DOHH2 (cell line): ENCODE measurements around the gene SMTNL1.

ENCODE experiments used
- H3F3A ChIP-seq: fragments of 200-600 bp; sonication (generic), shearing (Covaris generic); 2 replicates; pipeline ENCODE4 v1.6.0; 2016; ENCODE audit warnings: antibody characterized with exemption, mild to moderate bottlenecking; ENCODE audit not compliant: control insufficient read depth, insufficient read depth
- H3K27ac ChIP-seq: fragments of 200-600 bp; sonication (generic); 2 replicates; pipeline ENCODE4 v1.5.1; 2014; ENCODE audit warnings: low read depth, mild to moderate bottlenecking, low read length, moderate library complexity
- H3K27me3 ChIP-seq: fragments of 200-600 bp; sonication (generic); 2 replicates; pipeline ENCODE4 v1.6.1; 2014; ENCODE audit warnings: mild to moderate bottlenecking, low read length, mixed read lengths; ENCODE audit not compliant: control insufficient read depth
- H3K36me3 ChIP-seq: fragments of 200-600 bp; sonication (generic); 2 replicates; pipeline ENCODE4 v1.6.1; 2014; ENCODE audit warnings: mild to moderate bottlenecking, low read length, moderate library complexity, mixed read lengths; ENCODE audit not compliant: control insufficient read depth
- H3K4me1 ChIP-seq: fragments of 200-600 bp; sonication (generic); 2 replicates; pipeline ENCODE4 v1.6.1; 2014; ENCODE audit warnings: mild to moderate bottlenecking, low read length, mixed read lengths; ENCODE audit not compliant: control insufficient read depth
- H3K4me2 ChIP-seq: fragments of 200-600 bp; sonication (generic); 2 replicates; pipeline ENCODE4 v1.6.0; 2014; ENCODE audit warnings: mild to moderate bottlenecking, low read length, moderate library complexity
- H3K4me3 ChIP-seq: fragments of 200-600 bp; sonication (generic); 2 replicates; pipeline ENCODE4 v1.5.1; 2014; ENCODE audit warnings: mild to moderate bottlenecking, low read length, mixed read lengths
- H3K79me2 ChIP-seq: fragments of 200-600 bp; sonication (generic); 2 replicates; pipeline ENCODE4 v1.6.1; 2014; ENCODE audit warnings: mild to moderate bottlenecking, low read length, mixed read lengths; ENCODE audit not compliant: control insufficient read depth
- H3K9me2 ChIP-seq: fragments of 200-600 bp; sonication (generic); replicated peaks from 2 replicates; pipeline ENCODE4 v1.6.1; 2014; ENCODE audit warnings: mild to moderate bottlenecking, low read length, mixed read lengths; ENCODE audit not compliant: control insufficient read depth
- H3K9me3 ChIP-seq: fragments of 200-600 bp; sonication (generic); 2 replicates; pipeline ENCODE4 v1.6.1; 2014; ENCODE audit warnings: antibody characterized with exemption, low read length, mixed read lengths; ENCODE audit not compliant: control insufficient read depth, insufficient read depth
- H4K20me1 ChIP-seq: fragments of 200-600 bp; sonication (generic); 2 replicates; pipeline ENCODE4 v1.6.0; 2014; ENCODE audit warnings: low read depth, mild to moderate bottlenecking, antibody characterized with exemption, low read length, moderate library complexity; ENCODE audit not compliant: control insufficient read depth, insufficient read depth
- EZH2phosphoT487 ChIP-seq: fragments of 200-600 bp; sonication (generic); IDR thresholded peaks from 2 replicates; pipeline ENCODE4 v1.6.1; 2017; ENCODE audit warnings: borderline replicate concordance, mild to moderate bottlenecking, antibody characterized with exemption, low read length, moderate library complexity, mixed read lengths
- TF ChIP-seq, protein P1 (sequence below): fragments of 200-600 bp; sonication (generic); IDR thresholded peaks from one replicate; pipeline ENCODE4 v1.5.1; 2014; ENCODE audit warnings: antibody characterized with exemption, mild to moderate bottlenecking, low read depth, low read length; ENCODE audit not compliant: poor library complexity, severe bottlenecking

The SMTNL1 gene

DNA sequence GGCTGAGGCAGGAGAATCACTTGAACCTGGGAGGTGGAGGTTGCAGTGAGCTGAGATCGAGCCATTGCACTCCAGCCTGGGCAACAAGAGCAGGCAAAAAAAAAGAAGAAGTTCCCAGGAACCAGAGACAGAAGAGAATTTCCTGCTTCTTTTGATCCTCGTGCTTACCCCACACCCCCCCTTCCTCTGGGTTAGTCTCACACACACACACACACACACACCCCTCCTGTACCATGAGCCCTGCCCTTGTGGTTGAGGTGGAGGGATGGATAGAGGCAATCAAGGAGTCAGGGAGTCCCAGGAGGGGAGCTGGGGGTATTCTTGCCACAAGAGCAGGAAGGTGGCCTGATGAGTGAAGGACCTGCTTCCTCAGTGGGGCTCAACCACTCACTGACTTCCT lies 34.2 kb downstream of the SMTNL1 start:
- H3K27ac ChIP-seq = no peak overlapping the region
- H3K4me3 ChIP-seq = no peak overlapping the region
- no peaks in the 10 kb centered on the region for H4K20me1 ChIP-seq
- H3K79me2 ChIP-seq = no peaks in the 10 kb centered on the region
- TF ChIP-seq EZH2phosphoT487 = no peak
- TF ChIP-seq, protein P1, sequence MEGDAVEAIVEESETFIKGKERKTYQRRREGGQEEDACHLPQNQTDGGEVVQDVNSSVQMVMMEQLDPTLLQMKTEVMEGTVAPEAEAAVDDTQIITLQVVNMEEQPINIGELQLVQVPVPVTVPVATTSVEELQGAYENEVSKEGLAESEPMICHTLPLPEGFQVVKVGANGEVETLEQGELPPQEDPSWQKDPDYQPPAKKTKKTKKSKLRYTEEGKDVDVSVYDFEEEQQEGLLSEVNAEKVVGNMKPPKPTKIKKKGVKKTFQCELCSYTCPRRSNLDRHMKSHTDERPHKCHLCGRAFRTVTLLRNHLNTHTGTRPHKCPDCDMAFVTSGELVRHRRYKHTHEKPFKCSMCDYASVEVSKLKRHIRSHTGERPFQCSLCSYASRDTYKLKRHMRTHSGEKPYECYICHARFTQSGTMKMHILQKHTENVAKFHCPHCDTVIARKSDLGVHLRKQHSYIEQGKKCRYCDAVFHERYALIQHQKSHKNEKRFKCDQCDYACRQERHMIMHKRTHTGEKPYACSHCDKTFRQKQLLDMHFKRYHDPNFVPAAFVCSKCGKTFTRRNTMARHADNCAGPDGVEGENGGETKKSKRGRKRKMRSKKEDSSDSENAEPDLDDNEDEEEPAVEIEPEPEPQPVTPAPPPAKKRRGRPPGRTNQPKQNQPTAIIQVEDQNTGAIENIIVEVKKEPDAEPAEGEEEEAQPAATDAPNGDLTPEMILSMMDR = no peak
- no peaks in the 10 kb centered on the region for H3K9me2 ChIP-seq
- no peaks in the 10 kb centered on the region for H3K9me3 ChIP-seq
- H3K27me3 ChIP-seq = peaks cover 5% of the 10 kb centered on the region
- no peaks in the 10 kb centered on the region for H3F3A ChIP-seq
- H3K4me2 ChIP-seq = no peak overlapping the region
- no peaks in the 10 kb centered on the region for H3K36me3 ChIP-seq
- peaks cover 11% of the 10 kb centered on the region for H3K4me1 ChIP-seq

DNA sequence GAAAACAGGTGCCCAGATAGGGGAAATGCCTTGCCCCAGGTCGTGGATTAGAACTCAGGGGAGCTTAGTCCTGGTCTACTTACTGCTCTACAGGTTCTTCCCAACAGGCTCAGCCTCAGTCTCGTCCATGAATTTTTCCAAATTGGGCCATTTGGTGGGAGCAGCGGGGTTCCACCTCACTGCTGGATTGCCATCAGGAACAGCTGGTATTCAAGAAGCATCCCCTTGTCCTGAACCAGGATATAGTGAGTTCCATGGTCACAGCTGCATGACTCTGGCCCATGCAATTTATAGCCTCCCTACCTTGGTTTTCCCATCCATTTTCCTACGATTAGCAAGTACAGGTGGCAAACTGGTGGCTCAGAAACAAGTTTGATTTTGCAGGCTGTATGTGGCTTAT lies 36.7 kb downstream of the SMTNL1 start:
- Histone ChIP-seq H3K9me2 (no peaks in the 10 kb centered on the region), H3K4me3 (no peak overlapping the region), H4K20me1 (no peaks in the 10 kb centered on the region), H3K9me3 (no peaks in the 10 kb centered on the region), H3K4me2 (no peak overlapping the region), H3F3A (no peaks in the 10 kb centered on the region), H3K79me2 (no peaks in the 10 kb centered on the region), H3K36me3 (no peaks in the 10 kb centered on the region), H3K4me1 (no peaks in the 10 kb centered on the region), H3K27ac (no peak overlapping the region), H3K27me3 (no peaks in the 10 kb centered on the region)
- TF ChIP-seq EZH2phosphoT487 = no peak
- TF ChIP-seq, protein P1 = no peak

DNA sequence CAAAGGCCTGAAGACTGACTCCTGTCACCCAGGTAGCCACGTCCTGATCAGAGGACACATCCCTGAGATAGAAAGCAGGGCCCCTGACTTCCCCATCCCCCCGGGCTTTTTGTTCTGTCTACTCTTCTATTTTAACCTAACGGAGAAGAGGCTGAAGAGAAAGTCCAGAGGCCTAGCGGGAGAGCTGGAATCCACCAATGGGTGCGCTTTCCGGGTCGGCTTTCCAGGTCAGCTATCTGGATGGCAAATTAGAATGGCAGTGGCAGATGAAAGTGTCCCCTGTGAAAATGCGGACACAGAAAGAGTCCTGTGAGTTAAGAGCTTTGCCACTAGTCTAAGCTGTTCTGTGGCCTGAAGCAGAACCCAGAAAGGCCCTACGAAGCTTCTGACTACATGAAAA lies 46.9 kb downstream of the SMTNL1 start:
- no peaks in the 10 kb centered on the region for H3K9me2 ChIP-seq
- H3K27me3 ChIP-seq = no peaks in the 10 kb centered on the region
- no peak overlapping the region for H3K4me3 ChIP-seq
- no peak overlapping the region for H3K27ac ChIP-seq
- H3K36me3 ChIP-seq = no peaks in the 10 kb centered on the region
- H4K20me1 ChIP-seq = no peaks in the 10 kb centered on the region
- no peak overlapping the region for H3K4me2 ChIP-seq
- no peaks in the 10 kb centered on the region for H3K79me2 ChIP-seq
- H3K9me3 ChIP-seq = no peaks in the 10 kb centered on the region
- H3K4me1 ChIP-seq = no peaks in the 10 kb centered on the region
- H3F3A ChIP-seq = no peaks in the 10 kb centered on the region
- no peak for TF ChIP-seq EZH2phosphoT487
- TF ChIP-seq, protein P1 = no peak

DNA sequence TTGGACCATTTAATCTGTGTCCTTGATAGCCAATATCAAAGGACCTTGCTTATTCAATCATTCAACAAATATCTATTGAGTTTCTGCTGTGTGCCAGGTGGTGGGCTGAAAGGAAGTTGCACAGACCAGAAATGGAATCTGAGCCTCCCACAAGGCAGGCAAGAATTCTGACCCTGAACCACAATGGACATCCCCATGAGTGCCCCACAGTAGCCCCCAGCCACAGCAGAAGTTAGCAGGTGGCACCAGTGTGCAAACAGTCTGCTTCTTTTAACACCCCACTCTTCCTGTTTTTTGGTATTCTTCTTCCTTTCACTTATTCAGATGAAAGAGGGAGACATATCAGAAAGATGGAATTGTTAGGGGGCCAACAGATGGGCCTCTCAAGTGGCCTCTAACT lies 47.9 kb downstream of the SMTNL1 start:
- no peak overlapping the region for H3K4me2 ChIP-seq
- no peak overlapping the region for H3K27ac ChIP-seq

More for the DNA sequence above, 47.9 kb downstream of the SMTNL1 start:
- Histone ChIP-seq H3K27me3 (no peaks in the 10 kb centered on the region), H3K4me1 (no peaks in the 10 kb centered on the region), H3K79me2 (no peaks in the 10 kb centered on the region), H3K4me3 (no peak overlapping the region), H3K9me3 (no peaks in the 10 kb centered on the region), H3K9me2 (no peaks in the 10 kb centered on the region), H3F3A (no peaks in the 10 kb centered on the region), H3K36me3 (no peaks in the 10 kb centered on the region), H4K20me1 (no peaks in the 10 kb centered on the region)
- no peak for TF ChIP-seq EZH2phosphoT487
